Activated naive CD8-positive, alpha-beta T cell treated with anti-CD3 and anti-CD28 coated beads, Interleukin-2, amount 50 U/mL, for 24 hours (primary cell): ENCODE measurements around the gene MB.
A peak's percentile ranks its signal among the peaks of the same experiment; 100 is the strongest.

Source experiments
- ATAC-seq: fragments of 150-1000 bp; cut with Tn5 transposase; one replicate; pipeline ENCODE4 v1.10.0; 2021
- DNase-seq: peaks from one replicate; pipeline ENCODE4 v3.0.0; 2021
- H3K27ac Mint-ChIP-seq: one replicate; pipeline ENCODE4 v1.8.0; 2021; ENCODE audit warnings: mild to moderate bottlenecking, mixed read lengths
- H3K27me3 Mint-ChIP-seq: one replicate; pipeline ENCODE4 v1.8.0; 2021; ENCODE audit warnings: mixed read lengths
- H3K36me3 Mint-ChIP-seq: one replicate; pipeline ENCODE4 v1.8.0; 2021; ENCODE audit warnings: low read depth, mixed read lengths
- H3K4me1 Mint-ChIP-seq: one replicate; pipeline ENCODE4 v1.8.0; 2021; ENCODE audit warnings: mixed read lengths
- H3K4me3 Mint-ChIP-seq: one replicate; pipeline ENCODE4 v1.8.0; 2021; ENCODE audit warnings: mild to moderate bottlenecking, moderate library complexity, mixed read lengths
- H3K9me3 Mint-ChIP-seq: one replicate; pipeline ENCODE4 v1.8.0; 2021; ENCODE audit warnings: mixed read lengths

MB gene

GRCh38 chr22:35614404-35614803 is 2.7 kb downstream of the MB start:
- Mint-ChIP-seq H3K4me3 (no peak overlapping the region), H3K36me3 (no peaks in the 10 kb centered on the region), H3K4me1 (peaks cover 27% of the 10 kb centered on the region), H3K27ac (no peak overlapping the region), H3K9me3 (no peaks in the 10 kb centered on the region), H3K27me3 (peaks cover 11% of the 10 kb centered on the region)
- ATAC-seq = no peak
- DNase-seq = no peak

- no peak for DNase-seq
- Mint-ChIP-seq H3K27me3 (peaks cover 20% of the 10 kb centered on the region), H3K27ac (no peak overlapping the region), H3K4me3 (no peak overlapping the region), H3K9me3 (no peaks in the 10 kb centered on the region), H3K36me3 (no peaks in the 10 kb centered on the region), H3K4me1 (peaks cover 27% of the 10 kb centered on the region)
- ATAC-seq = no peak
Observed at GRCh38 chr22:35612903-35613302, 4.2 kb downstream of the MB start.

GRCh38 chr22:35611891-35612576 is 5.1 kb downstream of the MB start:
- H3K4me1 Mint-ChIP-seq = peaks cover 27% of the 10 kb centered on the region
- H3K36me3 Mint-ChIP-seq = no peaks in the 10 kb centered on the region
- H3K27me3 Mint-ChIP-seq = peaks cover 26% of the 10 kb centered on the region
- no peaks in the 10 kb centered on the region for H3K9me3 Mint-ChIP-seq
- no peak overlapping the region for H3K4me3 Mint-ChIP-seq
- ATAC-seq (peak; percentile 76), DNase-seq (no peak)
- no peak overlapping the region for H3K27ac Mint-ChIP-seq

GRCh38 chr22:35611200-35611890 is 5.8 kb downstream of the MB start:
- Mint-ChIP-seq H3K4me1 (peaks cover 27% of the 10 kb centered on the region), H3K27me3 (peaks cover 28% of the 10 kb centered on the region), H3K36me3 (no peaks in the 10 kb centered on the region), H3K9me3 (no peaks in the 10 kb centered on the region), H3K4me3 (no peak overlapping the region), H3K27ac (no peak overlapping the region)
- DNase-seq = peak; percentile 12
- peak; percentile 63 for ATAC-seq

GRCh38 chr22:35610741-35611140 is 6.4 kb downstream of the MB start:
- Mint-ChIP-seq H3K27ac (no peak overlapping the region), H3K9me3 (no peaks in the 10 kb centered on the region), H3K27me3 (peaks cover 31% of the 10 kb centered on the region), H3K36me3 (no peaks in the 10 kb centered on the region), H3K4me1 (peaks cover 23% of the 10 kb centered on the region), H3K4me3 (no peak overlapping the region)
- ATAC-seq = no peak
- no peak for DNase-seq

- Mint-ChIP-seq H3K4me1 (peaks cover 26% of the 10 kb centered on the region), H3K27ac (no peak overlapping the region), H3K27me3 (peaks cover 31% of the 10 kb centered on the region), H3K36me3 (no peaks in the 10 kb centered on the region), H3K9me3 (no peaks in the 10 kb centered on the region), H3K4me3 (no peak overlapping the region)
- no peak for DNase-seq
- ATAC-seq = no peak
Observed at GRCh38 chr22:35609761-35610160, 7.4 kb downstream of the MB start.

GRCh38 chr22:35609261-35609660 is 7.9 kb downstream of the MB start:
- ATAC-seq = no peak
- Mint-ChIP-seq H3K9me3 (no peaks in the 10 kb centered on the region), H3K4me3 (no peak overlapping the region), H3K4me1 (peaks cover 31% of the 10 kb centered on the region), H3K27me3 (peaks cover 32% of the 10 kb centered on the region), H3K27ac (no peak overlapping the region), H3K36me3 (no peaks in the 10 kb centered on the region)
- DNase-seq = no peak

GRCh38 chr22:35608088-35608487 is 9.0 kb downstream of the MB start:
- H3K27me3 Mint-ChIP-seq = peaks cover 33% of the 10 kb centered on the region
- H3K27ac Mint-ChIP-seq = no peak overlapping the region
- H3K4me3 Mint-ChIP-seq = no peak overlapping the region
- DNase-seq (no peak), ATAC-seq (no peak)
- no peaks in the 10 kb centered on the region for H3K36me3 Mint-ChIP-seq
- no peaks in the 10 kb centered on the region for H3K9me3 Mint-ChIP-seq
- H3K4me1 Mint-ChIP-seq = peaks cover 34% of the 10 kb centered on the region

- H3K36me3 Mint-ChIP-seq = no peaks in the 10 kb centered on the region
- DNase-seq (no peak), ATAC-seq (no peak)
- H3K9me3 Mint-ChIP-seq = no peaks in the 10 kb centered on the region
- peaks cover 32% of the 10 kb centered on the region for H3K4me1 Mint-ChIP-seq
- no peak overlapping the region for H3K27ac Mint-ChIP-seq
- H3K27me3 Mint-ChIP-seq = peaks cover 33% of the 10 kb centered on the region
- no peak overlapping the region for H3K4me3 Mint-ChIP-seq
Observed at GRCh38 chr22:35606916-35607315, 10.2 kb downstream of the MB start.

- H3K4me3 Mint-ChIP-seq = no peak overlapping the region
- peaks cover 22% of the 10 kb centered on the region for H3K4me1 Mint-ChIP-seq
- H3K36me3 Mint-ChIP-seq = no peaks in the 10 kb centered on the region
- no peaks in the 10 kb centered on the region for H3K9me3 Mint-ChIP-seq
- DNase-seq (no peak), ATAC-seq (no peak)
- peaks cover 33% of the 10 kb centered on the region for H3K27me3 Mint-ChIP-seq
- H3K27ac Mint-ChIP-seq = no peak overlapping the region
Observed at GRCh38 chr22:35605851-35606481, 11.2 kb downstream of the MB start.

- H3K27ac Mint-ChIP-seq = no peak overlapping the region
- no peaks in the 10 kb centered on the region for H3K9me3 Mint-ChIP-seq
- DNase-seq (no peak), ATAC-seq (no peak)
- H3K4me1 Mint-ChIP-seq = peaks cover 19% of the 10 kb centered on the region
- H3K4me3 Mint-ChIP-seq = no peak overlapping the region
- peaks cover 28% of the 10 kb centered on the region for H3K27me3 Mint-ChIP-seq
- H3K36me3 Mint-ChIP-seq = no peaks in the 10 kb centered on the region
Observed at GRCh38 chr22:35605369-35605680, 11.8 kb downstream of the MB start.

- Mint-ChIP-seq H3K27me3 (peaks cover 25% of the 10 kb centered on the region), H3K9me3 (no peaks in the 10 kb centered on the region), H3K27ac (no peak overlapping the region), H3K4me1 (peaks cover 19% of the 10 kb centered on the region), H3K36me3 (no peaks in the 10 kb centered on the region), H3K4me3 (no peak overlapping the region)
- ATAC-seq (peak; percentile 91), DNase-seq (peak; percentile 47)
Observed at GRCh38 chr22:35604621-35605368, 12.3 kb downstream of the MB start.

- DNase-seq (peak; percentile 15), ATAC-seq (peak; percentile 27)
- peaks cover 19% of the 10 kb centered on the region for H3K4me1 Mint-ChIP-seq
- H3K27ac Mint-ChIP-seq = no peak overlapping the region
- H3K36me3 Mint-ChIP-seq = no peaks in the 10 kb centered on the region
- peaks cover 8% of the 10 kb centered on the region for H3K27me3 Mint-ChIP-seq
- H3K9me3 Mint-ChIP-seq = no peaks in the 10 kb centered on the region
- H3K4me3 Mint-ChIP-seq = no peak overlapping the region
Observed at GRCh38 chr22:35601743-35602615, 15.2 kb downstream of the MB start.

GRCh38 chr22:35601013-35601580 is 16.0 kb downstream of the MB start:
- Mint-ChIP-seq H3K9me3 (no peaks in the 10 kb centered on the region), H3K36me3 (no peaks in the 10 kb centered on the region), H3K27me3 (peaks cover 6% of the 10 kb centered on the region), H3K4me1 (peaks cover 19% of the 10 kb centered on the region), H3K27ac (no peak overlapping the region), H3K4me3 (no peak overlapping the region)
- ATAC-seq (no peak), DNase-seq (no peak)
